DND-41 (cell line): ENCODE data around the gene ROBO2.

Source experiments
- CTCF ChIP-seq: IDR thresholded peaks from 2 replicates; pipeline ENCODE4 v1.5.1; 2012; ENCODE audit warnings: borderline replicate concordance, low read length, moderate library complexity, mild to moderate bottlenecking; ENCODE audit not compliant: poor library complexity, severe bottlenecking; ENCODE audit errors: extremely low read depth
- EZH2 ChIP-seq: IDR thresholded peaks from 3 replicates; pipeline ENCODE4 v1.6.1; 2012; ENCODE audit warnings: borderline replicate concordance, low read depth, mild to moderate bottlenecking, moderate library complexity, low read length, inconsistent platforms; ENCODE audit not compliant: severe bottlenecking

- TF ChIP-seq EZH2 (no peak), CTCF (no peak)
Measured at GRCh38 chr3:77259694-77260093, 219.8 kb downstream of the ROBO2 start.
